GM12801 (cell line): ENCODE measurements around the gene SGPP2.

Experiments used
- TF ChIP-seq, protein P1 (sequence below): IDR thresholded peaks from one replicate; pipeline ENCODE4 v1.5.1; 2011; ENCODE audit warnings: control low read depth; ENCODE audit not compliant: insufficient read length; ENCODE audit errors: extremely low read depth

Gene SGPP2

DNA sequence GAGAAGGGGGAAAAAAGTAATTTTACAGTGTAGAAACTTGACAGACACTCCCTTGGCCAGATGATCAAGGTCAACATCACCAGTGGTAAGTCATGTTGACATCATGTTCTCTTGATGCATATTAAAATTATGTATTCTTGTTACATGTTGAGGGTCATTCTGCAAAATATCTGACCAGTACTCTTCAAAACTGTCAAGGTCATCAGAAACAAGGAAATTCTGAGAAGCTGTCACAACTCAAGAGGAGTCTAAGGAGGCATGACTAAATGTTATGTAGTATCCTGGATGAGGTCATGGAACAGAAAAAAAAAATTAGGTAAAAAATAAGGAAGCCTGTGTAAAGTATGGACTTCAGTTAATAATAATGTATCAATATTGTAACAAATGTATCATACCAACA is 6.3 kb downstream of the SGPP2 start:
- TF ChIP-seq, protein P1, sequence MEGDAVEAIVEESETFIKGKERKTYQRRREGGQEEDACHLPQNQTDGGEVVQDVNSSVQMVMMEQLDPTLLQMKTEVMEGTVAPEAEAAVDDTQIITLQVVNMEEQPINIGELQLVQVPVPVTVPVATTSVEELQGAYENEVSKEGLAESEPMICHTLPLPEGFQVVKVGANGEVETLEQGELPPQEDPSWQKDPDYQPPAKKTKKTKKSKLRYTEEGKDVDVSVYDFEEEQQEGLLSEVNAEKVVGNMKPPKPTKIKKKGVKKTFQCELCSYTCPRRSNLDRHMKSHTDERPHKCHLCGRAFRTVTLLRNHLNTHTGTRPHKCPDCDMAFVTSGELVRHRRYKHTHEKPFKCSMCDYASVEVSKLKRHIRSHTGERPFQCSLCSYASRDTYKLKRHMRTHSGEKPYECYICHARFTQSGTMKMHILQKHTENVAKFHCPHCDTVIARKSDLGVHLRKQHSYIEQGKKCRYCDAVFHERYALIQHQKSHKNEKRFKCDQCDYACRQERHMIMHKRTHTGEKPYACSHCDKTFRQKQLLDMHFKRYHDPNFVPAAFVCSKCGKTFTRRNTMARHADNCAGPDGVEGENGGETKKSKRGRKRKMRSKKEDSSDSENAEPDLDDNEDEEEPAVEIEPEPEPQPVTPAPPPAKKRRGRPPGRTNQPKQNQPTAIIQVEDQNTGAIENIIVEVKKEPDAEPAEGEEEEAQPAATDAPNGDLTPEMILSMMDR: no peak

DNA sequence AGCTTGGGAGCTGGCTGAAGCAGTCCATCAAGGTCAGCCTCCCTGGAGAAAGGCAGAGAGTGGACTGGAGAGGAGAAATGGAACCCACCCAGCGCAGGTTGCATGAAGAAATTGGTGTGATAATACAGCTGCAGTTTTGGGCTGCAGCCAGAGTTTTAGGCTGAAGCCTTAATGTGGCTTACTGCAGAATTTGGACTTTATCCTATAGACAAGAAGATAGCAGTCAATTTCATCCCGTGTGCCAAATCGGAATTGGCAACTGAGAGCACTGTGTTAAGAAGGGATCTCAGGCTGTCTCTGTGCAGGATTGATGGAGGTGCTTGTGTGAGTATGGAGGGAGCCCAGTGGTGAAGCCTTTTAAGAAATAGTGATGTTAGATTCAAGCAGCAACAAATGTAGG is 7.5 kb downstream of the SGPP2 start:
- TF ChIP-seq, protein P1: no peak

DNA sequence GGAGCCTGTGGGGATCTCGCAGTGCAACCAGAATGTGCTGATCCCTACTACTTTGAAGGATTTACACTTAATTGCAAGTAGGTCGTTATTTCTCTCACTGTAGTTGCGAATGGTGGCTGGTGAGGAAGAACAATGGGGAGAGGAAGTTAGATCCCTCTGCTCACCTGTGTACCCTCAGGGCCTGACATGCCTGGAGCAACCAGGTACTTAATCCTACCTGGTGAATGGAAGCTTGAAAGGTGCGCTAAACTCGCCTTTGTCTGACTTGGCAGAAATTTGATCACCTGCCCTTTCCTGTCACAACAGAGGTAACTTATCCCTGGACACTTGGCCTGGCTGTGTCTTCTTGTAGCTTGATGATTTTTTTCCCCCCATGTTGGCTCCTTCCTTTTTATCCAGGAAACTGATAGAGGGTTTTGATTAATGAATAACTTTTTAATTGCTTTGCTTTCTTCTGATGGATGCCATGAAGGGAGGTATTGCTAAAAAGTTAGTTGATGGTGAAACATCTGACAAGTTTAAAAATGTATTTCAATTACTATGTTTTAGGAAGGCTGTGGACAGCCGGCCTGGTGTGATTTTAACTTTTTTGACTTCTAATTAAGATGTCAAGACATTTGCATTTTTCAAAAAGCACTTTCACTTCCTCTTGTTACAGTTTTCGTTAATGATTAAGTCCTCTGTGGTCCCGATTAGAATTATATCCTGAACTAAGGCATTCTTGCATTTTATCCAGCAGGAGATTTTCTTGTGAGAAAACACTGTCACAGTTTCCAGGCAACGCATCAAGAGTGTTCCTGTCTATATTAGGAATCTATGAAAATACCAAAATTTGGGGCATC is 9.2 kb downstream of the SGPP2 start:
- TF ChIP-seq, protein P1: no peak

DNA sequence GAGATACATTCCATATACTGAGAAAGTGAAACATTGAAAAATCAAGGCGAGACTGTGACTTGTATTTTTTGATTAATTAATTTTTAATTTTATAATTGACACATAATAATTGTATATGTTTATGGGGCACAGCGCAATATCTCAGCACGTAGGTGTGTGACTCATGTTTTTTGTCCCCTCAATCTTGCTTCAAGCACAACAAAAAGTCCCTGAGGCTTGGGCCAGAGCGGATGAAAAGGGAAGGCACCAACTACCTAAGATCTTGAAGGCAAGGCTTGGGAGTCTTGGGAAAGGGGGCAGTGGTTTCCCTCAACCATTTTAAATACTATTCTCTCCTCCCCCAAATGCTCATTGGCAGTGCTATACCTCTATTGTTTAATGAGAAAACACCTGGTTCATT is 9.9 kb downstream of the SGPP2 start:
- TF ChIP-seq, protein P1: no peak

DNA sequence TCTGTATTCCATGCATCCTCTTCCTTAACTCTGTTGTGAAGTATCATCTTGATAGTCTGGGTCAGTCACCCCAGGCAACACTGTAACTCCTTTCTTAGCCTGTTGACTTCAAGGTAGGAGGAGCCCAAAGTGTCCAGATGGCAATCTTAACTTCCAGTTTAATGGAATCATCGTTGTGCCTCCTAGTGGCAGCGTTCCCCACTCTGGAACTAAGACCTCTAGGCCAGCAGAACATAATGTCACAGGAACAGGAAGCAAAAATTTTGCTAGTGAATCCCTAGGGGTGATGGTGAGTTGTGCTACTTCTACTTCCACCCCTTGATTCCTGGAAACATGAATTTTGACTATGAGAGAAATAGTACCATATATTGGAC is 11.7 kb downstream of the SGPP2 start:
- TF ChIP-seq, protein P1: no peak

DNA sequence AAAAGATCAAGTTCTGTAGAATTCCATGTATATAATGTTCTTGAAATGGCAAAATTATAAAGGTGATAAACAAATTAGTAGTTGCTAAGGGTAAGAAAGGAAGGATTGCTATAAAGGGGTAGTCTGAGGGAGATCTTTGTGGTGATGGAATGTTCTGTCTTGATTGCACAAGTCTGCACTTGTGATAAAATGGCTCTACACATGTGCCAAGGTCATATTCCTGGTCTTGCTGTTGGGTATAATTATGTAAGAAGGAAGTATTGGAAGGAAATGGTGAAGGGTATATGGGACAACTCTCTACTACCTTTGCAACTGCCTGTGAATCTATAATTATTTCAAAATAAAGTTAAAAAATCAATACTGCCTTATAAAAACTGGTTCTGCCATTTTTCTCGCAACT is 15.3 kb downstream of the SGPP2 start:
- TF ChIP-seq, protein P1: no peak

DNA sequence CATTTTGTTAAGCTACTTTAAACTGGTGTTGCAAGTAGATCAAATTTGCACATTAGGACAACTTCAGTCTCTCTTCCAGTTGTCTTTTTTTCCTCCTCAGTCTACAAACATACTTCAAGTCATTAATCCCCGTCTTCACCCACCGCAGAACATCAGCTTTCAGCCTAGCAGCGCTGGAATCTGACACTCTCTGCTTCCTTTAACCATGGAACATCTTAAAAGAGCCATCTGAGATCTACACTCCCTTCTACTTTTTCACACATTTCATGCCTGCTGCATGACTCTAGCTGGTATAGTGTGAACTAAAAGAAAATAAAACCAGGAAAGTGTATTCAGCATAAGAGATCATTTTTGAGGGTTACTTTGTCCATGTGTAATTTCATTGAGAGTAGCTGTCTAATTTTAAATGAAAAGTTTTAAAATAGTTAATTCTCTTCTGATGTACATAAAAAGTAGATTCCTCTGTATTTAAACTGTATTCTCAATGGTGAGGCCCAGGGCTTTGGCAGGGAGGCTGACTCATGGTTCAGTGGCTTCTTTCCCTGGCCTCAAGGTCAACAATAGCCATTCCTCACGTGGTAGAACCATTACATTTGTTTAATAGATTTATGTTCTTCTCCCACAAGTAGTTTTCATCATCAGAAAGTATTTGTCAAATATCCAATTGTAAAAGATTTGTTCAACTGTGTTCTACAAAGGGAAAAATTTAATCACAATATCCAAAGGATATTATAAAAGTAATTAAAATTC is 16.5 kb downstream of the SGPP2 start:
- TF ChIP-seq, protein P1: no peak
